ENCODE measurements around the gene RNPEP. TPM values are rescaled to one million over a fixed set of nuclear protein-coding genes. Genes with fewer than 3 reads are reported as not detected.

The RNPEP gene
- total and polyA plus RNA-seq, 2 of the 13 experiments (the other 11 are each of a cell fraction or from before 2014, with no cell fraction given) = 20.6 to 38.4 TPM

DNA sequence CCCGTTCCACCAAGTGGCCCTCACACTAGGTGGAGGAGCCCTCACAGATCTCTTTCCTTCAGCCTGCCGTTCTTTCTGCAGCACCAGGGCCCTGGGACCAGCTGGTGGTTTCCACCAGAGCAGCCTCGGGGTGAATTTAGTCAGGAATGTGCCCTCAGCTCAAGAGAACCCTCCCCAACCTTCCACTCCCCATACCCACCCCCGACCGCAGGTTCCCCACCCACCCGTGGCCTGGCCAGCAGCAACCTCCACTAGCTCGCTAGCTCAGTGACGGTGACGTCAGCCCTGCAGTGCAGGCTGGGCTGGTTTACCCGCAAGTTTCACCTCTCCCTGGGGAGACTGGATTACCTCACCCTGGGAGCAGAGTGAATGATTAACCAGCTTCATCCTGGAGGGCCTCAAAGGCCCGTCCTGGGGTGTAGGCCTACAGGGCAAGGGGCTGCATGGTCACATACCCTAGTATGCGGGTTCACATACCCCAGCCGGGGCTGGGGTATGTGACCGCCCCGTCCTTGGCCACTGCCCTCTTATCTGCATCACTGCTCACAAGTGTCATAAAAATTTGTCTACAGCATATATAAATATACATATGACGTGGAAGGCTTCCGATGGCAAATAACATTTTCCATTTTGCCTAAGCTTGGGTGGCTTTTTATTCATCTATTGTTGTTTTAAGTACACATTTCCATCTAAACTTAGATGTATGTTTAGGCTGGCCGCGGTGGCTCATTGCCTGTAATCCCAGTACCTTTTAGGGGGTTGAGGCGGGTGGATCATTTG lies 52.4 kb downstream of the RNPEP start:
- H3K4me1 ChIP-seq (ENCODE audit: insufficient read depth, low read length) = peaks cover 78% of the 10 kb centered on the region
- H3K36me3 ChIP-seq (replicated peaks in 1 of 2; ENCODE audit: control insufficient read depth in 1 of 2, insufficient read depth in 2 of 2, low read length in 2 of 2) = no peaks in the 10 kb centered on the region
- no peaks in the 10 kb centered on the region for H3K9me3 ChIP-seq (ENCODE audit: low read length)
- DNase-seq (ENCODE audit: low spot score) (peak; percentile 93), FAIRE-seq (peak; percentile 77), ATAC-seq (peak; percentile 99)
- 10% methylated on average over 12 of the region's 20 CpGs for WGBS (ENCODE audit: low lambda C conversion rate)
- peak overlapping the region; percentile 54 to 75 (median 57) for H3K4me3 ChIP-seq (replicated peaks in 1 of 3; ENCODE audit: insufficient read depth in 1 of 3, low read depth in 2 of 3, low read length in 3 of 3)
- H3K79me2 ChIP-seq (ENCODE audit: insufficient read depth, low read length) = no peaks in the 10 kb centered on the region
- in situ Hi-C loops (cut with HindIII; ENCODE audit: extremely low pct_ligation_motif_present, low pct_unique_long_range_greater_than_20kb) = no loop called here
- intact Hi-C loops (cut with micrococcal nuclease; ENCODE audit: unreplicated experiment) = loop anchor here (1.0 kb wide), 1 partner anchor 25 kb away; the partner anchor contains the start of gene ELF3
- H4K20me1 ChIP-seq (ENCODE audit: insufficient read depth, low read length) = no peaks in the 10 kb centered on the region
- no peaks in the 10 kb centered on the region for H3K27me3 ChIP-seq (ENCODE audit: control insufficient read depth in 1 of 2, insufficient read depth in 2 of 2, low read length in 2 of 2)
- POLR2A ChIA-PET = interaction anchor here (0.9 to 3.1 kb wide), 16 partner anchors 9 to 109 kb away, joined by 3 to 92 read pairs (median 8); partner anchors contain the start of genes ARL8A and ELF3
- no peak overlapping the region for H2AFZ ChIP-seq (ENCODE audit: low read length)
- no TSS peak for BruUV-seq (replicated peaks)
- CTCF ChIA-PET (ENCODE audit: low intra/inter-chr PET ratio, low total read pairs) = no interaction called here
- peak overlapping the region; percentile 75 for H3K27ac ChIP-seq (ENCODE audit: extremely low read length, insufficient read depth, low read length)
- H3K4me2 ChIP-seq (ENCODE audit: low read depth, low read length) = peak overlapping the region; percentile 98
- peak overlapping the region; percentile 88 for H3K9ac ChIP-seq (ENCODE audit: insufficient read depth, low read depth, low read length)
- TF ChIP-seq, protein P1, sequence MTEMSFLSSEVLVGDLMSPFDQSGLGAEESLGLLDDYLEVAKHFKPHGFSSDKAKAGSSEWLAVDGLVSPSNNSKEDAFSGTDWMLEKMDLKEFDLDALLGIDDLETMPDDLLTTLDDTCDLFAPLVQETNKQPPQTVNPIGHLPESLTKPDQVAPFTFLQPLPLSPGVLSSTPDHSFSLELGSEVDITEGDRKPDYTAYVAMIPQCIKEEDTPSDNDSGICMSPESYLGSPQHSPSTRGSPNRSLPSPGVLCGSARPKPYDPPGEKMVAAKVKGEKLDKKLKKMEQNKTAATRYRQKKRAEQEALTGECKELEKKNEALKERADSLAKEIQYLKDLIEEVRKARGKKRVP (CRISPR knock-in tag; IDR thresholded peaks at IDR 0.05) = peak in 1 of 2 experiments; percentile 64; a peak in 2 of 4 replicates
- TF ChIP-seq ZFP41 (CRISPR knock-in tag; IDR thresholded peaks at IDR 0.05; ENCODE audit: borderline replicate concordance) (no peak), ZC3H4 (CRISPR knock-in tag; IDR thresholded peaks at IDR 0.05; ENCODE audit: borderline replicate concordance) (no peak), SKI (IDR thresholded peaks at IDR 0.05; ENCODE audit: partially characterized antibody) (peak; percentile 23), KMT2B (CRISPR knock-in tag; IDR thresholded peaks at IDR 0.05) (0 out of 2 replicates have a peak, but pooled peaks have one; percentile 26), ZNF160 (CRISPR knock-in tag; IDR thresholded peaks at IDR 0.05) (peak; percentile 43; the same call in 1 of the 2 replicates), MAX (IDR thresholded peaks at IDR 0.05) (peak; percentile 17; the same call in 1 of the 2 replicates), MED1 (CRISPR knock-in tag; IDR thresholded peaks at IDR 0.05) (peak; percentile 87), KLF15 (CRISPR knock-in tag; IDR thresholded peaks at IDR 0.05; ENCODE audit: borderline replicate concordance) (no peak), SP5 (CRISPR knock-in tag; IDR thresholded peaks at IDR 0.05; ENCODE audit: borderline replicate concordance, low read depth) (no peak), STAT5B (CRISPR knock-in tag; IDR thresholded peaks at IDR 0.05) (no peak), NPAS2 (CRISPR knock-in tag; IDR thresholded peaks at IDR 0.05; ENCODE audit: borderline replicate concordance) (no peak), SAP130 (CRISPR knock-in tag; IDR thresholded peaks at IDR 0.05; ENCODE audit: low read depth) (peak; percentile 71), ZNF580 (CRISPR knock-in tag; IDR thresholded peaks at IDR 0.05; ENCODE audit: borderline replicate concordance, low read depth) (peak; percentile 81; the same call in 1 of the 2 replicates), PITX1 (CRISPR knock-in tag; IDR thresholded peaks at IDR 0.05) (peak; percentile 16; the same call in 1 of the 2 replicates), RFX5 (IDR thresholded peaks at IDR 0.05; ENCODE audit: low read depth, low read length) (peak; percentile 64; the same call in 1 of the 2 replicates), ZSCAN30 (CRISPR knock-in tag; IDR thresholded peaks at IDR 0.05) (no peak), HNRNPL (IDR thresholded peaks at IDR 0.05; ENCODE audit: low read depth, low read length) (no peak), TCF7 (IDR thresholded peaks at IDR 0.05; ENCODE audit: low read depth) (peak; percentile 39; the same call in 1 of the 2 replicates), NFKB2 (CRISPR knock-in tag; IDR thresholded peaks at IDR 0.05; ENCODE audit: borderline replicate concordance) (no peak), IKZF1 (IDR thresholded peaks at IDR 0.05) (no peak)
- TF ChIP-seq, protein P2, sequence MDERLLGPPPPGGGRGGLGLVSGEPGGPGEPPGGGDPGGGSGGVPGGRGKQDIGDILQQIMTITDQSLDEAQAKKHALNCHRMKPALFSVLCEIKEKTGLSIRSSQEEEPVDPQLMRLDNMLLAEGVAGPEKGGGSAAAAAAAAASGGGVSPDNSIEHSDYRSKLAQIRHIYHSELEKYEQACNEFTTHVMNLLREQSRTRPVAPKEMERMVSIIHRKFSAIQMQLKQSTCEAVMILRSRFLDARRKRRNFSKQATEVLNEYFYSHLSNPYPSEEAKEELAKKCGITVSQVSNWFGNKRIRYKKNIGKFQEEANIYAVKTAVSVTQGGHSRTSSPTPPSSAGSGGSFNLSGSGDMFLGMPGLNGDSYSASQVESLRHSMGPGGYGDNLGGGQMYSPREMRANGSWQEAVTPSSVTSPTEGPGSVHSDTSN (CRISPR knock-in tag; IDR thresholded peaks at IDR 0.05) = no peak

All from HepG2 (cell line).